GM19328 (cell line): Measurements from ENCODE around the gene MKNK1.

Source experiments
- ATAC-seq: cut with Tn5 transposase; IDR thresholded peaks from one replicate; pipeline ENCODE4 v1.9.1; 2021; ENCODE audit warnings: mild to moderate bottlenecking, moderate library complexity; ENCODE audit not compliant: unreplicated experiment

Gene MKNK1

GRCh38 chr1:46544561-46545240 lies 59.4 kb downstream of the MKNK1 start:
- ATAC-seq = no peak

- ATAC-seq = no peak
Observed at GRCh38 chr1:46543761-46544560, 60.1 kb downstream of the MKNK1 start.

- ATAC-seq = no peak
Observed at GRCh38 chr1:46543382-46543760, 60.7 kb downstream of the MKNK1 start.

GRCh38 chr1:46539972-46540371 lies 64.1 kb downstream of the MKNK1 start:
- no peak for ATAC-seq

GRCh38 chr1:46538147-46538546 lies 65.9 kb downstream of the MKNK1 start:
- ATAC-seq = no peak

- no peak for ATAC-seq
Observed at GRCh38 chr1:46537651-46538050, 66.4 kb downstream of the MKNK1 start.

- ATAC-seq = no peak
Observed at GRCh38 chr1:46536527-46536926, 67.5 kb downstream of the MKNK1 start.

GRCh38 chr1:46535063-46535462 lies 69.0 kb downstream of the MKNK1 start:
- ATAC-seq = no peak

GRCh38 chr1:46533179-46533864 lies 70.7 kb downstream of the MKNK1 start:
- ATAC-seq = no peak

GRCh38 chr1:46532498-46533178 lies 71.4 kb downstream of the MKNK1 start:
- no peak for ATAC-seq

GRCh38 chr1:46532095-46532494 lies 72.0 kb downstream of the MKNK1 start:
- ATAC-seq = no peak

- no peak for ATAC-seq
Observed at GRCh38 chr1:46530791-46531409, 73.2 kb downstream of the MKNK1 start.

GRCh38 chr1:46530311-46530710 lies 73.8 kb downstream of the MKNK1 start:
- no peak for ATAC-seq

GRCh38 chr1:46529031-46529630 lies 74.9 kb downstream of the MKNK1 start:
- ATAC-seq = no peak

- no peak for ATAC-seq
Observed at GRCh38 chr1:46528297-46528955, 75.6 kb downstream of the MKNK1 start.

GRCh38 chr1:46527474-46528296 lies 76.4 kb downstream of the MKNK1 start:
- ATAC-seq = no peak

GRCh38 chr1:46526691-46527291 lies 77.3 kb downstream of the MKNK1 start:
- ATAC-seq = no peak

GRCh38 chr1:46526013-46526690 lies 77.9 kb downstream of the MKNK1 start:
- no peak for ATAC-seq
